Body of pancreas (tissue), 4 donors: ENCODE measurements around the gene NIFK. TPM values are rescaled to one million over a fixed set of nuclear protein-coding genes. Genes with fewer than 3 reads are reported as not detected.
"Not testable (repeated sequence)": the region's sequence is repeated elsewhere in the genome, so short reads cannot be mapped to it uniquely, and the experiment has no call there.

ENCODE experiments used
- ATAC-seq: fragments of 150-250 bp; one replicate; pipeline ENCODE4 v1.9.1; 2016
- DNase-seq, 4 donors: peaks; one replicate each; pipeline ENCODE4 v3.0.0-alpha.2; 2019
- H3K27ac ChIP-seq, 4 donors: fragments of 200-600 bp; sonication (generic); 1 replicate in 3 of 4; 2 replicates in 1 of 4; pipeline versions ENCODE4 v1.5.1 to v1.6.1; 2016 to 2019; ENCODE audit warnings: mild to moderate bottlenecking in 1 of 4, mixed read lengths in 1 of 4, moderate library complexity in 1 of 4
- H3K27me3 ChIP-seq, 2 donors: fragments of 200-600 bp; sonication (generic); one replicate each; pipeline ENCODE4 v1.6.0; 2016; ENCODE audit warnings: mild to moderate bottlenecking in 1 of 2
- H3K36me3 ChIP-seq, 2 donors: fragments of 200-600 bp; sonication (generic); replicated peaks in 1 of 2; 2 replicates each; pipeline ENCODE4 v1.5.1; 2016; ENCODE audit warnings: low read depth in 2 of 2; ENCODE audit not compliant: insufficient read depth in 1 of 2
- H3K4me1 ChIP-seq: fragments of 200-600 bp; sonication (generic); one replicate; pipeline ENCODE4 v1.6.0; 2016
- H3K4me3 ChIP-seq, 2 donors: fragments of 200-600 bp; sonication (generic); 1 replicate in 1 of 2; 2 replicates in 1 of 2; pipeline ENCODE4 v1.5.1; 2016 to 2019
- H3K9me3 ChIP-seq, 3 donors: fragments of 200-600 bp; sonication (generic); 1 replicate in 2 of 3; 2 replicates in 1 of 3; pipeline ENCODE4 v1.5.1; 2016
- POLR2A ChIP-seq, 3 donors: fragments of 450-650 bp; IDR thresholded peaks; one replicate each; pipeline ENCODE4 v1.6.1; 2016; ENCODE audit warnings: antibody characterized with exemption in 3 of 3, mild to moderate bottlenecking in 2 of 3
- WGBS, 2 donors: methylation state at CpG; one replicate each; pipeline ENCODE4 v1.1.5; 2017; 5-methylcytosine and 5-hydroxymethylcytosine counted together
- intact Hi-C: fragments of 100-400 bp; cut with DNase I; formaldehyde crosslinking; loops from one replicate; pipeline ENCODE4 v1.15.1; 2023
- total RNA-seq, 2 donors: library from RNA; depleted of rRNA; stranded (reverse); fragments of >200 nt; gene quantifications; one replicate each; pipeline ENCODE4 v1.1.0, GENCODE V29; 2016
- TF ChIP-seq, protein P1 (sequence below), 7 experiments: fragments of 450-650 bp in 4 of 7; fragments of 200-600 bp in 3 of 7; sonication (generic) in 3 of 7; IDR thresholded peaks; one replicate each; pipeline ENCODE4 v1.5.1; 2016 to 2019; ENCODE audit warnings: antibody characterized with exemption in 7 of 7

Gene NIFK
- total RNA-seq, 2 donors from 2014 or later = 20.8 to 26.4 TPM

DNA sequence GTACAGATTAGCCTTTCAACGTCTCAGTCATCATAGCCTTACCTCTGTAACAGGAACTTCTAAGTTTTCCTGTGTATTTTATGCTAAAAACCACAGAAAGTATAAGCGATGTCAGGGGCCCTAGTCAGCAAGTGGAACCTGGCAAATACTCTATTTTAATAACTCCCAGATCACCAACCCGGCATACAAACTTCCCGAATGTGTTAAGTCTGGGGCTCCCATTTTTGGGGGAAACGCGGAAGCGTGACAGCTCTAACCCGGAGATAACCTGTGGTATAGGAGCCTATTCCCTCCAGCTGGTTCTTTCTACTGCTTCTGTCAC lies 574 bp downstream of the NIFK start:
- Histone ChIP-seq H3K36me3 (peaks cover 0 to 6% of the 10 kb centered on the region in 2 donors), H3K4me1 (peaks cover 12% of the 10 kb centered on the region), H3K9me3 (no peaks in the 10 kb centered on the region), H3K27me3 (no peaks in the 10 kb centered on the region), H3K4me3 (peak overlapping the region; percentile 48 to 97), H3K27ac (peak overlapping the region in 3 of 4 donors; percentile 48 to 83 (median 69))
- TF ChIP-seq, protein P1, sequence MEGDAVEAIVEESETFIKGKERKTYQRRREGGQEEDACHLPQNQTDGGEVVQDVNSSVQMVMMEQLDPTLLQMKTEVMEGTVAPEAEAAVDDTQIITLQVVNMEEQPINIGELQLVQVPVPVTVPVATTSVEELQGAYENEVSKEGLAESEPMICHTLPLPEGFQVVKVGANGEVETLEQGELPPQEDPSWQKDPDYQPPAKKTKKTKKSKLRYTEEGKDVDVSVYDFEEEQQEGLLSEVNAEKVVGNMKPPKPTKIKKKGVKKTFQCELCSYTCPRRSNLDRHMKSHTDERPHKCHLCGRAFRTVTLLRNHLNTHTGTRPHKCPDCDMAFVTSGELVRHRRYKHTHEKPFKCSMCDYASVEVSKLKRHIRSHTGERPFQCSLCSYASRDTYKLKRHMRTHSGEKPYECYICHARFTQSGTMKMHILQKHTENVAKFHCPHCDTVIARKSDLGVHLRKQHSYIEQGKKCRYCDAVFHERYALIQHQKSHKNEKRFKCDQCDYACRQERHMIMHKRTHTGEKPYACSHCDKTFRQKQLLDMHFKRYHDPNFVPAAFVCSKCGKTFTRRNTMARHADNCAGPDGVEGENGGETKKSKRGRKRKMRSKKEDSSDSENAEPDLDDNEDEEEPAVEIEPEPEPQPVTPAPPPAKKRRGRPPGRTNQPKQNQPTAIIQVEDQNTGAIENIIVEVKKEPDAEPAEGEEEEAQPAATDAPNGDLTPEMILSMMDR (IDR thresholded peaks at IDR 0.05) = no peak
- TF ChIP-seq POLR2A (IDR thresholded peaks at IDR 0.05) = no peak
- ATAC-seq = no peak
- intact Hi-C loops = no loop called here
- no peak for DNase-seq
- 0% methylated on average over 8 of the region's 8 CpGs for WGBS, 2 donors

DNA sequence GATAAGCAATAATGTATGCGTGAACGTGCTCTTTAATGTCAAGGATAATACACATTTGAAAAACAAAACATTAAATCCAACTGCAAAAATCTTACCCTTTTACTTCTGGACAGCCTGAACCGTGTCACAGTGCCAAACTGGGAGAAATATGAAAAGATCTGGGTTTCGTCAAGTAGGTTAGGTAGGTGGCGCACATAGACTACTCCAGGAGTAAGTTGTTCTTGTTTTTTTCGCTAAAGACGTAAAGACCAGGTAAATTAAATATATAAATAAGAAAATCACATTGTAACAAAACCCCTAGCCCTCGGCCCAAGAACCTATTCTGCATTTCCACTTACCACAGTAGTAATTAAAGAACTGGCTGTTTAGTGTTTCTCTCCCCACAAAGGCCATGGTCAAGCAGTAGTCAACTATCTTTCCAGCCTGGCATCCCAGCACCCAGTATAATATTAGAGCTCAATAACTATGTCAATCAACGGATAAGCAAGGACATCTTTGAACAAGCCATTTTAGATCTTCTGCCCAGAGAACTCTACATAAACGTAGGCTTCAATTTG lies 1.1 kb downstream of the NIFK start:
- intact Hi-C loops = no loop called here
- DNase-seq (no peak), ATAC-seq (no peak)
- TF ChIP-seq, protein P1 (IDR thresholded peaks at IDR 0.05) = no peak
- no peak for TF ChIP-seq POLR2A (IDR thresholded peaks at IDR 0.05)
- H3K9me3 ChIP-seq = no peaks in the 10 kb centered on the region
- H3K27me3 ChIP-seq = no peaks in the 10 kb centered on the region
- peak overlapping the region in 2 of 4 donors; percentile 69 to 83 for H3K27ac ChIP-seq
- peaks cover 12% of the 10 kb centered on the region for H3K4me1 ChIP-seq
- H3K36me3 ChIP-seq = peaks cover 0 to 6% of the 10 kb centered on the region in 2 donors
- H3K4me3 ChIP-seq = peak overlapping the region; percentile 48 to 97
- 19 to 30% methylated on average over 10 of the region's 10 CpGs for WGBS, 2 donors

DNA sequence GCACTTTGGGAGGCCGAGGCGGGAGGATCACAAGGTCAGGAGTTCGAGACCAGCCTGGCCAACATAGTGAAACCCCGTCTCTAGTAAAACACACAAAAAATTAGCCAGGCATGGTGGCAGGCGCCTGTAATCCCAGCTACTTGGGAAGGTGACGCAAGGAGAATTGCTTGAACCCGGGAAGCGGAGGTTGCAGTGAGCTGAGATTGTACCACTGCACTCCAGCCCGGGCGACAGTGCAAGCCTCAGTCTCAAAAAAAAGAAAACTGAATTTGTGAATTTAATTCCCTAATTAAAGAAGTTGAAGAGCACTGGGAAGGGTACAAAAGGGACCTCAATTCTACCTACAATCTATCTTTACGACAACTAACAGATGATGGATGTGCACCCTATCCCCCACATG lies 2.1 kb downstream of the NIFK start:
- Histone ChIP-seq H3K4me1 (peaks cover 12% of the 10 kb centered on the region), H3K36me3 (peaks cover 0 to 13% of the 10 kb centered on the region in 2 donors)
- DNase-seq, H3K4me3 ChIP-seq, H3K27ac ChIP-seq, H3K27me3 ChIP-seq, H3K9me3 ChIP-seq, ATAC-seq, intact Hi-C loops: not testable (repeated sequence)
- 87 to 91% methylated on average over 11 of the region's 11 CpGs for WGBS, 2 donors

DNA sequence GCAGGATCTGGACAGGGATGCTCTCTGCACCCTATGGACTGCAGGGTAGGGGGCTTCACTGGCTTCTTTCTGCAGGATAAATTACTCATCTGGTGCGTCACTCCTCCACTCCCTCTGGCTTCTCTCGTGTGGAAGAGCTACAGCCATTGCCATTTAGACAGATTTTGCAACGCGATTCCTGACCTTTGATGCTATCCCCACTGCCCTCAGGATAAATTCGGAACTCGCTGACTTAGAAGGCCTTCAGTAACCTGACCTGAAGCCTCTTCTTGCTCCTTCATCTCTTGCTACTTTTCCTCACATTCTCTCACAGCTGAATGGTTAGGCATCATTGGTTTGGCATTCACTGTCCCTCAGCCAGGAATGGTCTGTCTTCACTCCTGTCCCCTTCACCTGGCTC lies 5.3 kb downstream of the NIFK start:
- Histone ChIP-seq H3K9me3 (no peaks in the 10 kb centered on the region), H3K4me1 (peaks cover 9% of the 10 kb centered on the region), H3K27ac (no peak overlapping the region), H3K4me3 (no peak overlapping the region), H3K36me3 (peaks cover 5 to 25% of the 10 kb centered on the region in 2 donors), H3K27me3 (no peaks in the 10 kb centered on the region)
- TF ChIP-seq POLR2A (IDR thresholded peaks at IDR 0.05) = no peak
- TF ChIP-seq, protein P1 (IDR thresholded peaks at IDR 0.05) = no peak
- intact Hi-C loops = no loop called here
- WGBS, 2 donors = 81 to 91% methylated on average over 6 of the region's 6 CpGs
- ATAC-seq (no peak), DNase-seq (peak in 1 of 4 donors; percentile 2)

DNA sequence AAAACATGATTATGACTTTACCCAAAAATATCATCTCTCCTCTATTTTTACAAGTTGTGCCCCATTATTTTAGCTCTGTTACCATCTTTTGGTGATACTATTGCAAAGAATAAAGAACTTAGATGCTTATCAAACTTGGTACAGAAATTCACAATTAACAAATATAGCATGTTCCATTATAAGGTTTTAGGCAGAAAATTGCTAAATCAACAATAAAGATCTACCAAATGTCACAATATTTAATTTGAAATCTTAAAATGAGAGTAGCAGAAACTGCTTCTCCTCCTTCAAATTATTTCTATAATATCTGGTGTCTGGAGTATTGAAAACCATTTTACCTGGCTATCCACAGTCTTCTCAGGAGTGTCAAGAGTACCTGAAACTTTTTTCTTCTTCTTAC lies 8.7 kb downstream of the NIFK start:
- Histone ChIP-seq H3K4me3 (no peak overlapping the region), H3K27me3 (no peaks in the 10 kb centered on the region), H3K9me3 (no peaks in the 10 kb centered on the region), H3K4me1 (no peaks in the 10 kb centered on the region), H3K27ac (no peak overlapping the region), H3K36me3 (peaks cover 5 to 25% of the 10 kb centered on the region in 2 donors)
- intact Hi-C loops = loop anchor here (10.0 kb wide), 2 partner anchors 203 to 323 kb away; no protein-coding TSS in a partner anchor
- TF ChIP-seq, protein P1 (IDR thresholded peaks at IDR 0.05) = no peak
- TF ChIP-seq POLR2A (IDR thresholded peaks at IDR 0.05) = no peak
- no peak for DNase-seq
- ATAC-seq = no peak
